KOPT-K1 (cell line): ENCODE measurements around the gene PHF21A.
"Not testable (repeated sequence)": the region's sequence is repeated elsewhere in the genome, so short reads cannot be mapped to it uniquely, and the experiment has no call there.

Source experiments
- H3K27ac ChIP-seq: fragments of 200-600 bp; sonication (generic); 2 replicates; pipeline ENCODE4 v1.5.1; 2016; ENCODE audit warnings: antibody characterized with exemption, mild to moderate bottlenecking, low read depth, low read length; ENCODE audit not compliant: poor library complexity, severe bottlenecking
- H3K36me3 ChIP-seq: fragments of 200-600 bp; sonication (generic); 2 replicates; pipeline ENCODE4 v1.5.1; 2017; ENCODE audit warnings: antibody characterized with exemption, mild to moderate bottlenecking, low read length, moderate library complexity; ENCODE audit not compliant: insufficient read depth
- H3K9me3 ChIP-seq: fragments of 200-600 bp; sonication (generic); 2 replicates; pipeline ENCODE4 v1.5.1; 2017; ENCODE audit warnings: antibody characterized with exemption, low read length, mild to moderate bottlenecking; ENCODE audit not compliant: insufficient read depth, poor library complexity, severe bottlenecking

Gene PHF21A

DNA sequence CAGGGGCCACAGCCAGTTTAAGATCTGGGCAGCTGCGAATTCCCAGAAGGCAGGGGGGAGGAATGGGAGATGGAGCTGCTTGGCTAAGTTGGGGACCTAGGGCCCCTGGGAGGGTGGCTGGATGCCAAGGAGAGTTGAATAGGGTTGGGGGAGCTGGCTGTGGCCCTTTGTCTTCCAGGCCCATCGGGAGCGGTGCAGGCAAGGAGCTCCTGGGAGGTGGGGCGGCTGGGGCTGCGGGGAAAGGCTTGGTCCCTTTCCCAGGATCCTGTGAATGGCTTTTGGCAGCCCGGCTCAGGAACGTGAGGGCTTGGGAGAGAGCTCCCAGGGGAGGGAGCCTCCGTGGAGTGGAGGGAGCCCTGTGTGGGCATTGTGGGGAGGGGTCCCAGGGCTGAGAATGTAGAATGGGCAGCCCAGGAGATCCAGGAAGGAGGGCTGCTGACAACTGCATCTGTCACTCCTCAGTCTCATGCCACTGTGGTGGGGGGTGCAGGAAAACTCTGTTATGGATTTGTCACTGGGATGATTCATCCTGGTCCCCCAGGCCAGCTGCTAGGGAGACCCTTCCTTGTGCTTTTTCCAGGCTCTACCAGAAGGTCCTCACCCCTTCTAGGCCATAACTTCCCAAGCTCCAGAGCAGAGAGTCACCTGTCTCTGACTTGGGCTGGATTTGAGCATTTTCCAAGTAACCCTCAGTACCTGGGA is 220.2 kb downstream of the PHF21A start:
- H3K36me3 ChIP-seq = no peaks in the 10 kb centered on the region
- no peaks in the 10 kb centered on the region for H3K9me3 ChIP-seq
- no peak overlapping the region for H3K27ac ChIP-seq

DNA sequence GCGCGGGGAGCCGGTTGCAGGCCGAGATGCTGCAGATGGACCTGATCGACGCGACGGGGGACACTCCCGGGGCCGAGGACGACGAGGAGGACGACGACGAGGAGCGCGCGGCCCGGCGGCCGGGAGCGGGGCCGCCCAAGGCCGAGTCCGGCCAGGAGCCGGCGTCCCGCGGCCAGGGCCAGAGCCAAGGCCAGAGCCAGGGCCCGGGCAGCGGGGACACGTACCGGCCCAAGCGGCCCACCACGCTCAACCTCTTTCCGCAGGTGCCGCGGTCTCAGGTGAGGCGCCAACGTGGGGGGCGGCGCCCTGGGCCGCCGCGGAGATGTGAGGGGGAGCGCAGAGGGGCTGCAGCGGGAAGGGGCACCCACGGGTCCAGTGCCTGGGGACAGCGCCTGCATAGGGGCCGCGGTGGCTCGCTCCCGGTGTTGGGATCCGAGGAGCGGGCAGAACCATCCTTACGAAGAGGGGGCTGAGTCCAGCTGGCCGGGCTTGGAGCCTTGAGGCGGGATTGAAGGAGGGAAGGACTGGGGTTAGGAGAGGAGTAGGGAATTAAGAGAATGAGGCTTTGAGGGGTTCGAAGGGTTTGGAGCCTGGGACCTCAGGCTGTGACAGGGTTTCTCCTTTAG is 221.0 kb downstream of the PHF21A start:
- not testable (repeated sequence) for H3K36me3 ChIP-seq, H3K27ac ChIP-seq, H3K9me3 ChIP-seq

DNA sequence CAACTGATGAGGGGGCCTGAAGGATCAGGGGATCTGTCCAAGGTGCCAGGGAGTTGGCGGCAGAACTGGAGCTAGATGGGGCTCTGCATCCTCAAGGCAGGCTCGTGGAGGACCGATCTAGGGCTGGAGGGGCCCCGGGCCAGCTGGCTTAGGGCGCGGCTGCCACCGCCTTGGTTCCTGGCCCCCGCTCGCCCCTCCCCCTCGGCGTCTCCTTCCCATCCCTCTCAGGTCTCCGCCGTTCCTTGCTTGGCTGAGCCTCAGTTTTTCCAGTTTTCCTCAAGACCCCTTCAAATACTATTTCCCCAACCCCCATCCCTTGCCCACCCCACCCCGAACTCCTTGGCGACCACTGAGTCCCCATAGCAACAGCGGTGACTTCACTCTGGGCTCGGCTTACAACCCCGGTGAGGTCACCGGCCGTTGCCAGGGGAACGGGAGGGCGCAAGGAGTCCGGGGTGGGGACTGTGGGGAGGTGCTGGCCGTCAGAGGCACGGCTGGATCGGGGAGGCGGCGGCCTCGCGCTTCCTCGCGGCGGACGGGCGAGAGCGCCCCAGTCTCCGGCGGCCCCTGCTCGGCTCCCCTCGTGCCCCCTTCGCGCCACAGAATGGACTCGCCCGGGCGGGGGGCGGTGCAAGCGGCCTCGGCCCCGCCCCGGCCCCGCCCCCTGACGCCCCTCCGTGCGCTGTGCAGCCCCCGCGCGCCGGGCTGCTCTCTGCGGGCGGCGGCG is 221.6 kb downstream of the PHF21A start:
- Histone ChIP-seq H3K36me3 (no peaks in the 10 kb centered on the region), H3K27ac (no peak overlapping the region), H3K9me3 (no peaks in the 10 kb centered on the region)

DNA sequence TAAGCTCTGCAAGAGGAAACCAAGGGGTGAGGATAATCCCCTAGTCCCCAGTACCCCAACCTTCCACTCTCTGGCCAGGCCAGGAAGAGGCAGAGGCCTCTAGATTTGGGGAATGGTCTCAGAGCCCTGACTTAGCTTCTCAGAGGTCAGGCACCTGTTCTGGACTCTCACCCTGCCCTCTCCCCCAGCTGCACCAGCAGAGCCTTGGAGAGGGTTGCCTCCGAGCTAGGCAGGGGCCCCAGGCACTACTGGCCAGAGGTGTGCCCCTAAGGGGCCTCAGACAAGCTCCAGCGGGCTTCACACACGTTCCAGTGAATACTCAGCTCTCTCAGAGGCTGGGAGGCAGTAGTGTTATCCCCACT is 222.2 kb downstream of the PHF21A start:
- Histone ChIP-seq H3K36me3 (no peaks in the 10 kb centered on the region), H3K9me3 (no peaks in the 10 kb centered on the region), H3K27ac (no peak overlapping the region)

DNA sequence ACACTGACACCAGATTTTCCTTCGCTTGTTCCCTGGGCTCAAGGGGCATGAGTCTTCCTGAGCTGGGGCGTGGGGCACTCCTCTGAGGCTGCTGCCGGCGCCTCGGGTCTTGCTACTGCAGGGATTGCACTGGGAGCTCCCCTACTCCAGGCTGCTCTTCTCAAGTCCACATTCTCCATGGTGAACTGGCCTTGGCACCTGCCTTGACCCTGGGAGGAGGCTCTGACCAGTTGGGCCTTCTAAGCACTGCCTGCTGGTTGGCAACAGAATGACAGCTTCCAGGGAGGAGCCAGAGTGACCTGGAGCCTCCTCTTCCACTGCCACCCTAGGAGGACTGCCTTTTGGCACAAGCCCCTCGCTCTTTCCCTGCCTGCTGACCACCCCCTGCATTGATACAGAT is 223.7 kb downstream of the PHF21A start:
- no peaks in the 10 kb centered on the region for H3K36me3 ChIP-seq
- no peaks in the 10 kb centered on the region for H3K9me3 ChIP-seq
- no peak overlapping the region for H3K27ac ChIP-seq

DNA sequence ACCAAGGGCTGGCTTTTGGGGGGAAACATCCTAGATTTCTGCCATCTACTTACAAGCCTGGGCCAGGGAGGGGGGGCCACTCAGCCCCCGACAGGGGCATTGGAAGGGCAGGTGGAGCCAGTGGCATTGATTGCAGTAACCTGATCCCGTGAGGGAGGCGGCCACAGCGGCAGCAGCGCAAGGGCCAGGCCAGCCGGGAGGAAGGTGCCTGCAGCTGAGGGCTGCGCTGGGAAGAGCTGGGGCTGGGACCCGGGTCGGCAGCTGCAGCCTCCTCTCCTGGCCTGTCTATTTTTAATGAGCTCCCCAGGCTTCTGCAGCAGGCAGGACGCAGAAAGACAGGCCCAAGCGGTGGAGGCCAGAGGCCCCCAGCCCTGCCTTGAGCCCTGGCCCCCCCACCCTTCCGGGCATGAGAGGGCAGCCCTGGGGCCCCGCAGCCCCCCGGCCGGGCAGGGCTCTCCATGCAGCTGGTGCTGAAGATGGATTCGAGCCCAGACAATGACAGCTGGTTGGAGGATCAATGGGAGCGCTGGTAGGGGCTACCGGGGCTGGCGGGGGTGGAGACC is 224.8 kb downstream of the PHF21A start:
- Histone ChIP-seq H3K9me3 (no peaks in the 10 kb centered on the region), H3K27ac (no peak overlapping the region), H3K36me3 (no peaks in the 10 kb centered on the region)

DNA sequence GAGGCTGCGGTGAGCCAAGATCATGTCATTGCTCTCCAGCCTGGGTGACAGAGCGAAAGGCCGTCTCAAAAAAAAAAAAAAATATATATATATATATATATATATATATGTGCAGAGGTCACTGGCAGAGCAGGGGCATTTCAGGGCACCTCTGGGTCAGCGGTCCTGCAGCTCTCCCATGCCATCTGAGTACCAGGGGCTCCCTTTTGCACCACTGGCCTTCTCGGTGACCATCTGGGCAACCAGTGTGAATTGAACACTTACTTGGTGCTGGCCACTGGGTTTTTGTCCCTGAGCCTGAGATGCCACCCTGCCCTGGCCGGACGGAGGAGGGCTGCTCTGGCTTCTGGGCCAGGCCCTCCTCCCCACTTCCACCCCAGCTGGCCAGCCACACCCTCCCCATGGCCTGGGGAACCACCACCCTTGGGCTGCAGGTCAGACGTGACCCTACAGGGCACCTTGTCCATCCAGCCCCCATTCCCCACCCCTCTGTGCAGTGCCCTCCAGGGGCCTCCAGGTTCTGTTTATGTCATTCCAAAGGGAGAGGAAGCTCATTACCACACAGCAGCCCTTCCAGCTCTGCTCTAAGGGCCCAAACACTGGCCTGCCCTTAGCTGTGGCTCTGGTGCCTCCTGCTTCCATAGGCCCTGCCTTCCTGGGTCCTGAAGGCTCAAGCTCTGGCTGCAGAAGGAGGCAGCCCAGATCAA is 225.5 kb downstream of the PHF21A start:
- H3K9me3 ChIP-seq = no peaks in the 10 kb centered on the region
- H3K27ac ChIP-seq = no peak overlapping the region
- no peaks in the 10 kb centered on the region for H3K36me3 ChIP-seq

DNA sequence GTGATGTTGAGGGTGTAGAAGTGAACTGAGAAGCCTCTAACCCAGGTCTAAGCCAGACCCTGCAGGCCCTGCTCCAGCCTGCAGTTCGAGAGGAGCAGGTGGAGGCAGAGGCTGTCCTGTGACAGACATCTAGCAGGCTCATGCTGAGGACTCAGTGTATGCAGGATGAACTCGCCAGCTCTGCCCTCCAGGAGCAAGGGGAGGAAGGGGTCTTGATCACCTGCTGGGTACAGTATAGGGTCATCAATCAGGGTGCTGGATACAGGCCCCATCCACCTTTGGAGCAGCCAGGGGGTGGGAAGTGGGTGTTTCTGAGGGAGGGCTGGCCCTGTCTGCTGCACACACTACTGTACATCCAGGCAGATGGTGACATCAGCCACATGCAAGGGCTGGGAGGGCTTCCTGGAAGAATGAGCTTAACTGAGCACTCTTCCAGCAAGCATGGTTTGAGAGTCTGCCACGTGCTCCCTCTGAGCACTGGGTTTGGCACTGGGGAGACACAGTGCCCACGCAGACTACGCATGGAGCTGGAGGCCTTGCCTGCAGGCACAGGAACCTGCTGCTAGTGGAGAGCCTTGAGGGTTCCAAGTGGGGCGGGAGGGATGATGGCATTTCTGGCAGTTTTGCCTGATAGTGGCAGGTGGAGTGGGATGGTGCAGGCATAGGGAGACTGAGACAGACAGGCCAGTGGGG is 226.6 kb downstream of the PHF21A start:
- no peaks in the 10 kb centered on the region for H3K36me3 ChIP-seq
- H3K9me3 ChIP-seq = no peaks in the 10 kb centered on the region
- no peak overlapping the region for H3K27ac ChIP-seq

DNA sequence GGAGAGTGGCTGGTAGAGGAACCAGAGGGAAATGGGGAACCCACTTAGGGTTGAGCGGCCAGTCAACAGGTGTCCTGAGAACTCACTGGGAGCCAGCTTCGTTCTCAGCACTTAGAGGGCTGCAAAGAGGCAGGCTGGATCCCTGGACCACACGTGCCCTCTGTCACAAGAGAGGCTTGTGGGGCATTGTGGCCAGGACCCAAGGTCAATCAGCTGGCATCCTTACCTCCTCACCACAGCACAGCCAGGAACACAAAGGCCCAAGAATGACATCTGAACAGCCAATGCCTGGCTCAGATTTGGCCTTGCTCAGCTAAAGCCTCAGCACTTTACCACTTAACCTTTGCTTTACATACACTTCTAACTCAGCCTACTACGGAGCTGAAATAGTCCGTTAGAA is 228.4 kb downstream of the PHF21A start:
- Histone ChIP-seq H3K27ac (no peak overlapping the region), H3K9me3 (no peaks in the 10 kb centered on the region), H3K36me3 (no peaks in the 10 kb centered on the region)

DNA sequence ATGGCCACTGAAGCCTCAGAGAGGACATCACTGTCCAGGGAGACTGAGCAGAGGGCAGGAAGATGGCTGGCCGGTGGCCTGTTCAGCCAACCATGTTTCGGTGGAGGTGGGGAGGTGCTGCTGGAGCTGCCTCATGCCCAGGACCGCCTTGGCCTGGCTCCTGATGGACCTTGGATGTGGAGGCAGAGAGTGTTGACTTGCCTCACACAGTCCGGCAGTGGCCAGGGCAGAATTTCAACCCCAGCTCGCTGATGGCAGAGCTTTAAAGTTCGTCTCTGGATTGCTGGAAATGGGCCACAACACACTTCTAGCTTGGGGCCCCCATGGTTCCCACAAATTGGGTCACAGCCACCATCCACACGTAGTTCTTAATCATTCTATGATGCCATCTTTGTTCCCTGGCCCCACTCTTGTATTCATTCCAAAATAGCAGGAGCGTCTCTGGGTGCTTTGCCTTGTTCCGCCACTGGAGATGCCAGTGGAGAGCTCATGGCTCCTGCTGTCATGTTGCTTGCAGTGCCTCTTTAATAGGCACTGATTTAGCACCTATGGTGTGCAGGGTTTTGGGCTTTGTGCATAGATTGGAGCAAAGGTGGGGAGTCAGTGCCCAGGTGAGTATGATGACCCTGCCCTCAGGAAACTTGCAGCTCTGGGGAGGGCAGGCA is 230.2 kb downstream of the PHF21A start:
- no peaks in the 10 kb centered on the region for H3K36me3 ChIP-seq
- no peak overlapping the region for H3K27ac ChIP-seq
- no peaks in the 10 kb centered on the region for H3K9me3 ChIP-seq

DNA sequence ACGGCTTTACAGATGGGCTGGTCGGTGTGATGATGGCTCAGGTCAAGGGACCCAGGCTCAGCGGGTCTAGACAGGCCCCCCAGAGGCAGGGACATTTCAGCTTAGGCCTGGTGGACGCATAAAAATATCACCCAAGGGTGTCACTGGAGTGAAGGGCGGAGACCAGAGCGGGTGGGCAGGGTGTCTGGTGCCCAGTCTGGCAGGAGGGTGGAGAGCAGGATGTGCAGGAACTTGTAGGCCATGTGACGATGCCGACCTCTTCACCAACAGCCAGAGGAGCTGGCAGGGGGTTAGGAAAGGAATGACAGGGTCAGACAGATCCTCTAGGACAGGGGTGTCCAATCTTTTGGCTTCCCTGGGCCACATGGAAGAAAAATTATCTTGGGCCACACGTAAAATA is 231.3 kb downstream of the PHF21A start:
- Histone ChIP-seq H3K27ac (no peak overlapping the region), H3K9me3 (no peaks in the 10 kb centered on the region), H3K36me3 (no peaks in the 10 kb centered on the region)

DNA sequence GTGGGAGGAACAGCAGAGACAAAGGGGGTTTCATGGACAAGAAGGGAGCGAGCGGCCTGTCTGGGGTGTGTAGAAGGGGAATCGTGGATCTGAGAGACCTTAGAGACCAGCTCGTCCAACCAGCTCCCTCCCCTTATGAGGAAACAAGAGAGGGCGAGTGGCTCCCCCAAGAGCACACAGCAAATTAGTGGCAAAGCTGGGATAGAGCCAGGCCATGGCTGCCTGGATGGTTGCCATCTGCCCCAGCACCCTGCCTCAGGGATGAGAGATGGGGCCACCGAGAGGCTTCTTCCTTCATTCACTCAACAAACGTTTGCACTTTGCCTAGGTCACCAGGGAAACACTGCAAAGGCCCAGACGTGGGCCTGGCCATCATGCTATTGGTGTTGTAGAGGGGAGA is 231.7 kb downstream of the PHF21A start:
- no peaks in the 10 kb centered on the region for H3K9me3 ChIP-seq
- H3K36me3 ChIP-seq = no peaks in the 10 kb centered on the region
- H3K27ac ChIP-seq = no peak overlapping the region

DNA sequence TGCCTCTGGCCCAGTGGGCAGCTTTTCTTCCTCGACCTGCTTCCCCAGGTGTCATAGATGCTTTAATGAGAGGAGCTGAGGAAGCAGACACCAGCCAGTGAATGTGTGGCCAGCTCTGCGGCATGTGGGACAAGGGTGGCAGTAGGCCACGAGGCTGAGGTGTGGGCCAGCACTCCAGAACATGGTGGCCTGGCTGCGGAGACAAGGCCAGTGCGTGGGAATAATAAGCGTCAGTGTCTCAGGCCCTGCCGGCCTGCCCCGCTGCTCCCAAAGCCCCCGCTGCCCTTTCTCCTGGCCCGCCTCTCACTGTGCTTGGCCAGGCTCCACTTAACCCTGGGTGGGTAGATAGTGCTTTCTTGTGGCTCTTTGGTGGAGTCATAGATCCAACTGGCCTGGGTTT is 233.7 kb downstream of the PHF21A start:
- Histone ChIP-seq H3K36me3 (no peaks in the 10 kb centered on the region; the same call in 1 of the 2 replicates), H3K9me3 (no peaks in the 10 kb centered on the region), H3K27ac (no peak overlapping the region)

DNA sequence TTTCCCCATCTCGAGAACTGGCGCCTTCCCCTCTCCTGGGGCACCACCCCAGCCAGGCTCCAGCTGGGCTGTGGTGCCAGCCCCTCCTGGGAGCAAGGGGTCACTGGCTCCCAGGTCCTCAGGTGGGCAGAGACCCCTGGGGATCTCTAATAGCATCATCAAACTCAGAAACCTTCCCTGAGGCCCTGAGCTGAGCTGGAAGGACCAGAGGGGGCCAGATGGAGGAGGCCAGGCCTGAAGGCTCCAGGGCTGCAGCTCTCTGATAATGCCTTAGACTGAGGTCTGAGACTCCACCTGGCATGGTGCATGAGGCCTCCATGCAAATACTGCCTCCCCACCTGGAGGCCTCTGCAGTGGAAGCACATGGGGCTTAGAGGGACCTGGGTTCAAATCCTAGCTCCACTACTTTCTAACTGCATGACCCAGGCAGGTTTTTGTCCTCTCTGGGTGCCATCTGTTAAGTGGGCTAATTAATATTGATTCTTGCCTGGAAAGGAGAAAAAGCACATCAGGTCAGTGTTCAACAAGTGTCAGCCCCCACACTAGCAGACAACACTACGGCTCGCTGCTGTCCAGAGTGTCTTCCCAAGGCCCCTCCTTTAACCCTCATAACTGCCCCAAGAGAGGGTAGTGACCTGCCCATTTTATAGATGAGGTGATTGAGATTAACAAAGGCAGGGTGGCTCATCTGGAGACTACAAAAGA is 234.3 kb downstream of the PHF21A start:
- Histone ChIP-seq H3K9me3 (no peaks in the 10 kb centered on the region), H3K36me3 (peaks cover 5% of the 10 kb centered on the region; the same call in 1 of the 2 replicates), H3K27ac (no peak overlapping the region)
